ENCODE data around the gene APBB2. TPM values are rescaled to one million over a fixed set of nuclear protein-coding genes. Genes with fewer than 3 reads are reported as not detected.

Gene APBB2
- total and polyA plus RNA-seq, 5 experiments from 2014 or later: 0.44 to 1.9 TPM; not detected in 3

DNA sequence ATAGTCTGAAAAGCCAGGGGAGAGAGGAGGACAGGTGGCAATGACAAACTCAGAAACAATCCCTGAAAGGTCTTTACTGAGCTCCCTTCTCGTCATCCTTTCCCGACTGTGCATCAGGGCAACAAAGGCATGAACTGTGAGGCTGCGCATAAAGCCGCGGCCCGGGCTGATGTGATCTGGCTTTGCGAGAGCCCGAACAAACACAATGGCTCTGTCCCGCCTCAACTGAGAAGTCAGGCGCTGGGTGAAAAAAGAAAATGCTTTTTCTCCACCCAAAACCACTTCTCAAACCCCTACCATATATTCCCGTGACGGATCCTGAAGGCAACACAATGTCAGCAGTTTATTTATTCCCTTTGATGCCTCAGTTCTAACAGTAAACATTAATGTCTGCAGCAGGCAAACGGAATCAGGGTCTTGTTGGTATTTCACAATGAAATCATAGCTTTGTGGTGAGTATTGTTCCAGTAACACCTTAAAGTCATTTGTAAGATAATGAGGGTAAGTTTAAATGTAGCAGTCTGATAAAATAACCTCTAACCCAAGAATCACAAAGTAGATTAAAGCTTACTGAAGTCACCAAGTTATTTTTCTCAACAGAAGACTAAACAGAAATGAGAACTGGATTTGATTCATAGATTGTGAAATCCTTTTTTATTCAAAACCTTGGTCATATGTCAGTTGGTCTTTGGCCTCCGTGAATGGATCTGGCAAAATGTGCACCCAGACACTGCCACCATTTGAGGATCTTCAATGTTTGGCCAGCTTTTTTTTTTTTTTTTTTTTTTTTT is 67.4 kb downstream of the APBB2 start:
- ATAC-seq: no peak
- Mint-ChIP-seq H3K27me3 (peaks cover 0 to 13% (median 3%) of the 10 kb centered on the region in 5 donors), H3K4me3 (no peak overlapping the region), H3K27ac (no peak overlapping the region), H3K9me3 (peaks cover 0 to 6% (median 0%) of the 10 kb centered on the region in 9 donors), H3K4me1 (no peaks in the 10 kb centered on the region), H3K36me3 (peaks cover 0 to 3% (median 0%) of the 10 kb centered on the region in 3 donors)
- DNase-seq: no peak
- POLR2A ChIA-PET: no interaction called here

DNA sequence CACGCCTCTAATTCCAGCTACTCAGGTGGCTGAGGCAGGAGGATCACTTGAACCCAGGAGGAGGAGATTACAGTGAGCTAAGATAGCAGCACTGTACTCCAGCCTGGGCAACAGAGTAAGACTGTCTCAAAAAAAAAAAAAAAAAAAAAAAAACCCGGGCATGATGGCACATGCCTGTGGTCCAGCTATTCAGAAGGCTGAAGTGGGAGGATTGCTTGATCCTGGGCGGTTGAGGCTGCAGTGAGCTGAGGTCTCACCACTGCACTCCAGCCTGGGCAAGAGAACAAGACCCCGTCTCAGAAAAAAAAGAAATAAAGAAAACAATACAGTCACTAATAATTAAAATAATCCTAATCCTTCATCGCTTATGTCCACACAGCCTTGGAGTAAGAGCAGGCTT is 68.1 kb downstream of the APBB2 start:
- no peak overlapping the region for H3K27ac Mint-ChIP-seq
- no peak for ATAC-seq
- peaks cover 0 to 10% (median 0%) of the 10 kb centered on the region in 9 donors for H3K9me3 Mint-ChIP-seq

DNA sequence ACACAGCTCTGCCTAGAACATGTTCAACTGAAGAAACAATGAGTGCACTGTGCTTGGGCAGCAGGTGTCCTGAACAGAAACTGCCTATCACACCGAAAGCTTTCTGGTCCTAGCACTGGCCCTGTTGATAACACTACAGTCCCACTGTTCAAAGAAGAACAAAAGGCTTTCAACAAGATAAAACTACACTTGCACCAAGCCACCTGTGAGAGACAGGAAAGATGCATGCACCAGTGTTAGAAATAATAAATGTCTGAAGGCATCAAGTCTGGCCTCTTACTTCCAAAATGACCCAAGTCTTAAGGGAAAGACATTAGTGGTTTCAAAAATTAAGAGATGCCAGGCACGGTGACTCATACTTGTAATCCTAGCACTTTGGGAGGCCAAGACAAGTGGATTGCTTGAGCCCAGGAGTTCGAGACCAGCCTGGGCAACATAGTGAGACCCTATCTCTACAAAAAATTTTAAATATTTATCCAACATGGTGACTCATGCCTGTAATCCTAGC is 68.7 kb downstream of the APBB2 start:
- Mint-ChIP-seq H3K36me3 (peaks cover 0 to 3% (median 0%) of the 10 kb centered on the region in 3 donors), H3K4me3 (no peak overlapping the region), H3K4me1 (no peaks in the 10 kb centered on the region), H3K27me3 (peaks cover 0 to 13% (median 3%) of the 10 kb centered on the region in 5 donors), H3K27ac (no peak overlapping the region), H3K9me3 (peaks cover 0 to 10% (median 0%) of the 10 kb centered on the region in 9 donors)
- DNase-seq (no peak), ATAC-seq (no peak)
- POLR2A ChIA-PET: no interaction called here

More for the DNA sequence above, 68.1 kb downstream of the APBB2 start:
- no peak for DNase-seq
- Mint-ChIP-seq H3K27me3 (peaks cover 0 to 13% (median 3%) of the 10 kb centered on the region in 5 donors), H3K36me3 (peaks cover 0 to 3% (median 0%) of the 10 kb centered on the region in 3 donors), H3K4me3 (no peak overlapping the region), H3K4me1 (no peaks in the 10 kb centered on the region)
- POLR2A ChIA-PET: no interaction called here

DNA sequence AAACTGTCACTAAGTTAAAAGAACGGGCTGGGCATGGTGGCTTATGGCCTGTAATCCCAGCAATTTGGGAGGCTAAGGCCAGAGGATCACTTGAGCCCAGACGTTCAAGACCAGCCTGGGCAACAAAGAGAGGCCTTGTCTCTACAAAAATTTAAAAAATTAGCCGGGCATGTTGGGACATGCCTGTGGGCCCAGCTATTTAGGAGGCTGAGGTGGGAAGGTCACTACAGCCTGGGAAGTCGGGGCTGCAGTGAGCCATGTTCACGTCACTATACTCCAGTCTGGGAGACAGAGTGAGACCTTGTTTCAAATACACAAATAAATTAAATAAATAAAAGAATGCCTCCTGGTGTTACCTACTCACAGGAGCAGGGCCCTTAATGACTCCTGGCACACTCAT is 69.5 kb downstream of the APBB2 start:
- peaks cover 0 to 3% (median 0%) of the 10 kb centered on the region in 3 donors for H3K36me3 Mint-ChIP-seq
- POLR2A ChIA-PET: no interaction called here
- H3K9me3 Mint-ChIP-seq: peaks cover 0 to 10% (median 0%) of the 10 kb centered on the region in 9 donors
- peaks cover 0 to 13% (median 3%) of the 10 kb centered on the region in 5 donors for H3K27me3 Mint-ChIP-seq
- no peak for DNase-seq
- ATAC-seq: no peak
- no peaks in the 10 kb centered on the region for H3K4me1 Mint-ChIP-seq
- no peak overlapping the region for H3K27ac Mint-ChIP-seq
- H3K4me3 Mint-ChIP-seq: no peak overlapping the region

DNA sequence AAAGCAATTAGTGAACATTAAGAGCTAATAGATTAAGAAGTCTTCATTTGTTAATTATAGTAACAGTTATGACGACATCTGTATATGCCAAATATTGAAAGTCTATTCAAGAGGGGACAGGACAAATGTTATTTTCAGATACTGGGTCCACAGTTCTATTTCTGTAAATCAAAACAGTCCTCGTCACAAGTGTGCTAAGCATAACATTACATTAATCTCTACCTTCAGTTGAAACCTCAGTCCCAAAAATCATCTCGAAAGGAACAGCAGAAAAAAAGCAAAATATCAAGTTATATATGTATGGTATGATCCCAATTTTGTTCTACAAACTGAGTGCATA is 70.3 kb downstream of the APBB2 start:
- POLR2A ChIA-PET: no interaction called here
- no peak overlapping the region for H3K27ac Mint-ChIP-seq
- no peak for DNase-seq
- peaks cover 0 to 3% (median 0%) of the 10 kb centered on the region in 3 donors for H3K36me3 Mint-ChIP-seq
- no peak for ATAC-seq
- no peaks in the 10 kb centered on the region for H3K4me1 Mint-ChIP-seq
- H3K9me3 Mint-ChIP-seq: peaks cover 0 to 10% (median 0%) of the 10 kb centered on the region in 9 donors
- H3K27me3 Mint-ChIP-seq: peaks cover 0 to 13% (median 3%) of the 10 kb centered on the region in 5 donors
- no peak overlapping the region for H3K4me3 Mint-ChIP-seq

DNA sequence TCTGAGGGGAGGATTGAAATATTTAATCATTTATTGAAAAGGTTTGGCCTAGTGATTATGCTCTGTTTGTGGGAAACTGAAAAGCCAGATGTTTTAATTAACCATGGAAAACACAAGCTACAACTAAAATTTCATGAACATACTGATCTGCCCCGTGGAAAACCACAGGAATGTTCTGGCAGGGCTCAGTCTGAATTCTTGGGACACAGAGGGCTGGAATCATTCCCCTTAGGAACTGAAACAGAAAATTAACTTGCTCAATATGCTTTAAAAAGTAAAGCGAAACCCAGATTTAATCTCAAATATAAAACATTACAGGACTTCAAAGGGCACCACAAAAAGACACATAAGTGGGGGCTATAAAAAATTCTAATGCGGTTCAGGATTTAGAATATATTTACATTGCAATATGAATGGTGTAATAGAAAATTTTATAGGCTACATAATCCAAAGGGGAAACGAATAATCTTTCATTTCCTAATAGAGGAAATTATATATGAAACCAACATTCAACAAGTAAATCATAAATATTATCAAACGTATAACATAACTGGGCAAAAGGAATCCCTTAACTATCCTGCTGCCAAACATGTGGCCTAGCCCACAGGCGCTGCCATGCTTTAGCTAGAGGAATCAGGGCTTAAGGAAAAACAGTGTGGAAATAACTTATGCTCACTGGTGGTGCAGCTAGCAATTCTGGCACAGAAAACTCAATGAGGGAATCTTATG is 70.9 kb downstream of the APBB2 start:
- POLR2A ChIA-PET: no interaction called here
- DNase-seq: no peak
- peaks cover 0 to 13% (median 3%) of the 10 kb centered on the region in 5 donors for H3K27me3 Mint-ChIP-seq
- H3K9me3 Mint-ChIP-seq: peaks cover 0 to 10% (median 0%) of the 10 kb centered on the region in 9 donors
- ATAC-seq: no peak
- no peak overlapping the region for H3K4me3 Mint-ChIP-seq
- peaks cover 0 to 3% (median 0%) of the 10 kb centered on the region in 3 donors for H3K36me3 Mint-ChIP-seq
- H3K27ac Mint-ChIP-seq: no peak overlapping the region
- no peaks in the 10 kb centered on the region for H3K4me1 Mint-ChIP-seq

DNA sequence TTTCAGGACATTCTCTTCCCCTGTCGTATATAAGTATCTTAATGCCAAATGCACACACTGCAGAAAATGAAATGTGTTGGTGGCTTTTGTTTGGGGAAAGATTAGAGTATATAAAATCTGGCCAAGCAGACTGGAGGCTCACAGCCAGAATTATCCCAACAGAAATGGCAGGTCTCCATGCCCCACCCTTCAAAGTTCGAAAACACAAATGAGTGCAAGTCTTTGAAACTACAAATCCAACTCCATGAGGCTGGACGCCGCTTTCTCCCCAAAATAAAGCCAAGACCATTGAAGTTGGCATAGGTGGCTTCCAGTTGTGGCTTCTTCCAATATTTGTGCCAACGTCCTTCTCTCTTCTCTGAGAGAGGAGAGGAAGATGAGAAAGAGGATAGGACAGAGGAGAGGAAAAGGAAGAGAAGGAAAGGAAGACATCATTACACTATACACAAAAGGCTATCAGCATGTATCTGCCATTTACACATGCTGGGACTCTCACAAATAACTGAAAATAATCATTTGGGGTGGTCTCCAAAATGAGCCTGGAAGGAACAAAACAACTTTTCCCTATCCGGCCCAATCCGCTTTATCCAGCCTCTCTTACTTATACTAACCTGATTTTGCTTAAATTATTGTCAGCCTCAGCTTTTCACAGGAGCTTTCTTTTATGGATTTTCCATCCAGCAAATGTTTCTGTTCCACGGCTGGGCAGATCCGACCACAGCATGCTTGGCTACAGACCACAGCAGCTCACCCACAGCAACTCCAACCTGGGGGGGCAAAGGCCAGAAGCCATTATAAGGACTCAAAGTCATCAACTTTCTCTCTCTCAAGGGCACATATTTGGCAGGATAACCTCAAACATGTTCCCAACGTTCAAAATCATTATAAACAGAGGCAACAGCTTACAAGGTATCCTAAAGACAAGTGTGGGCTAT is 71.7 kb downstream of the APBB2 start:
- Mint-ChIP-seq H3K4me1 (no peaks in the 10 kb centered on the region), H3K9me3 (peaks cover 0 to 10% (median 0%) of the 10 kb centered on the region in 9 donors), H3K4me3 (no peak overlapping the region), H3K36me3 (peaks cover 0 to 3% (median 0%) of the 10 kb centered on the region in 3 donors), H3K27me3 (peaks cover 0 to 13% (median 3%) of the 10 kb centered on the region in 5 donors), H3K27ac (no peak overlapping the region)
- DNase-seq: no peak
- ATAC-seq: no peak
- POLR2A ChIA-PET: no interaction called here

DNA sequence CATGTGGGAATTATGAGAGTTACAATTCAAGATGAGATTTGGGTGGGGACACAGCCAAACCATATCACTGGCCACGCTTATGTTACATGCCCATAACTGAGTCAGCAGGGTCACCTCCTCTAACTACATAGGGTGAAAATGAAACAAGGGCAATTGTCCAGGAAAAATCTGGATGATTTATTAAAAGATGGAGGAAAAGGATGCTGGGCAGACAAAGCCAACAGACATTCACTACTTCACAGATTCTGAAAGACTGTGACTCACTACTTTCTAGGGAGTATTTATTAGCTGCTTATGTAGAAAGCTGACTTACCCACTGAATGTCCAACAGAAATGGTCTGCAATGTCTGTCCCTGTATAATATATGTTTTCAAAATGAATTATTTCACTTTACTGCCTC is 72.4 kb downstream of the APBB2 start:
- Mint-ChIP-seq H3K27me3 (peaks cover 0 to 13% (median 3%) of the 10 kb centered on the region in 5 donors), H3K4me1 (no peaks in the 10 kb centered on the region), H3K36me3 (peaks cover 0 to 3% (median 0%) of the 10 kb centered on the region in 3 donors), H3K4me3 (no peak overlapping the region), H3K27ac (no peak overlapping the region), H3K9me3 (peaks cover 0 to 10% (median 0%) of the 10 kb centered on the region in 9 donors)
- DNase-seq (no peak), ATAC-seq (no peak)
- POLR2A ChIA-PET: no interaction called here

DNA sequence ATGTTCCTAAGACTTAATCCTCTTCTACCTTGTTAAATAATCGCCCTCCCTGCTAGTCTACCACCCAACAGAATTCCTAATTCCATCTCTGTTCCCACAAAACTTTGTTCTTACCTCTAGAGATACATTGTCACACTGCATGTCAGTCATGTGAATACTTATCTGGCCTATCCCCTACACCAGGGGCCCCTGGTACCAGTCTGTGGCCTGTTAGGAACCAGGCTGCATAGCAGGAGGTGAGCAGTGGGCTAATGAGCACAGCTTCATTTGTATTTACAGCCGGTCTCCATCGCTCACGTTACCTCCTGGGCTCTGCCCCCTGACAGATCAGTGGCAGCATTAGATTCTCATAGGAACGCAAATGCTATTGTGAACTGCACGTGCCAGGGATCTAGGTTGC is 73.9 kb downstream of the APBB2 start:
- no peak for ATAC-seq
- Mint-ChIP-seq H3K9me3 (peaks cover 0 to 10% (median 0%) of the 10 kb centered on the region in 9 donors), H3K27me3 (peaks cover 0 to 13% (median 3%) of the 10 kb centered on the region in 5 donors), H3K4me1 (no peaks in the 10 kb centered on the region), H3K4me3 (no peak overlapping the region), H3K36me3 (peaks cover 0 to 3% (median 0%) of the 10 kb centered on the region in 3 donors), H3K27ac (no peak overlapping the region)
- POLR2A ChIA-PET: no interaction called here
- DNase-seq: no peak

DNA sequence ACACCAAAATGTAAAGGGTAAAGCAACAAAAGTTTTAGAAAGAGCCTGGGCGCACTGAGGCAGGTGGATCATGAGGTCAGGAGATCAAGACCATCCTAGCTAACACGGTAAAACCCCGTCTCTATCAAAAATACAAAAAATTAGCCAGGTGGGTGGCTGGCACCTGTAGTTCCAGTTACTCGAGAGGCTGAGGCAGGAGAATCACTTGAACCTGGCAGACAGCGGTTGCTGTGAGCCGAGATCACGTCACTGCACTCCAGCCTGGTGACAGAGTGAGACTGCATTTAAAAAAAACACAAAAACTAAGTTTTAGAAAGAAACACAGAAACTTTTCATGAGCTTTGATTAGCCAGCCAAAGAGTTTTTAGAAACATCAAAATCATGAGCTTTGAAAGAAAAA is 76.5 kb downstream of the APBB2 start:
- peaks cover 0 to 10% (median 0%) of the 10 kb centered on the region in 9 donors for H3K9me3 Mint-ChIP-seq
- H3K27me3 Mint-ChIP-seq: peaks cover 0 to 8% (median 2%) of the 10 kb centered on the region in 5 donors
- no peak overlapping the region for H3K4me3 Mint-ChIP-seq
- DNase-seq (no peak), ATAC-seq (no peak)
- POLR2A ChIA-PET: interaction anchor here (0.6 kb wide), 1 partner anchor 146 kb away, joined by 6 read pairs; no protein-coding TSS in a partner anchor
- H3K27ac Mint-ChIP-seq: no peak overlapping the region
- H3K36me3 Mint-ChIP-seq: no peaks in the 10 kb centered on the region
- H3K4me1 Mint-ChIP-seq: no peaks in the 10 kb centered on the region

DNA sequence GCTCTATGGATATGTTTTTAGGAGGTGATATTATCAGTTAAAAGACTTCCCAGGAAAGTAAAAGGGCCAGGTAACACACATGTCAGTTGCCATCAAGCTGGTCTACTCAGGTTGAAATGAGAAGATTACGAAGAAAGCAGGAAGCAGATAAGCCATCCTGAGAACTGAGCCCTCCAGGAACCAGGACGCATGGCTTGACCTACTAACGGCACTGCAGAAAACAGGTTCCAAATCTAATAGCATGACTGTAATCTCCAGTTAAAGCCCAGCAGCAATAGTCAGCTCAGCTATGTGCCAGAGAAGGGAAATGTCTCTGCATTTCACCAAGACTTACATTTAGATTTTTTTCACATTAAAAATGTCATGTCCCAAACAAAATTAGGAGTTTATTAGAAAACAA is 77.9 kb downstream of the APBB2 start:
- Mint-ChIP-seq H3K9me3 (peaks cover 0 to 7% (median 0%) of the 10 kb centered on the region in 9 donors), H3K4me3 (no peak overlapping the region), H3K36me3 (no peaks in the 10 kb centered on the region), H3K27ac (no peak overlapping the region), H3K4me1 (no peaks in the 10 kb centered on the region), H3K27me3 (peaks cover 0 to 5% (median 0%) of the 10 kb centered on the region in 5 donors)
- POLR2A ChIA-PET: no interaction called here
- DNase-seq (no peak), ATAC-seq (no peak)

DNA sequence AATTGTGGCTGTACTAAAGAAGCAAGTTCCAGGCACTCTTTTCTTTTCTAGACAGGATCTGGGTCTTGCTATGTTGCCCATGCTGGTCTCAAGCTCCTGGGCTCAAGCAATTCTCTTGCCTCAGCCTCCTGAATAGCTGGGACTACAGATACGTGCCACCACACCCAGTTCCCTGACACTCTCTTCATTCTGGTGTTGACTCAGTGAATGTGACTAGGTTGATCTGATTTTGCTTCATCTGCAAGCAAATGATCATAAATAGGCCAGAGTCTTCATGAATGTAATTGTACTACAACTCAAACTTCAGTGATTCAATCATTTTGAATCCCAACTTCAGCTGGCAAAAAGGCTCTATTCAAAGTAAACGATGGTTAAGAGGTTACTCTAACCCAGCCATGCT is 78.5 kb downstream of the APBB2 start:
- peaks cover 0 to 4% (median 3%) of the 10 kb centered on the region in 5 donors for H3K27me3 Mint-ChIP-seq
- DNase-seq (no peak), ATAC-seq (no peak)
- no peaks in the 10 kb centered on the region for H3K4me1 Mint-ChIP-seq
- POLR2A ChIA-PET: no interaction called here
- no peaks in the 10 kb centered on the region for H3K36me3 Mint-ChIP-seq
- no peak overlapping the region for H3K27ac Mint-ChIP-seq
- H3K9me3 Mint-ChIP-seq: peaks cover 0 to under 1% (median 0%) of the 10 kb centered on the region in 9 donors
- H3K4me3 Mint-ChIP-seq: no peak overlapping the region
